HepG2 (cell line): ENCODE data around the gene SLC17A9. TPM values are rescaled to one million over a fixed set of nuclear protein-coding genes. Genes with fewer than 3 reads are reported as not detected.

Experiments
- ASH2L ChIP-seq: fragments of 300-600, 200-600 bp; sonication (generic); IDR thresholded peaks from 2 replicates; pipeline ENCODE4 v1.7.0; 2017; ENCODE audit warnings: low read depth, mild to moderate bottlenecking, moderate library complexity, mixed read lengths, low read length; ENCODE audit not compliant: insufficient read length
- ATF7-NPFF ChIP-seq: sonication (generic); formaldehyde crosslinking; IDR thresholded peaks from 2 replicates; pipeline ENCODE4 v1.8.1; 2023; ENCODE audit warnings: mild to moderate bottlenecking, low read depth, missing genetic modification reagents, moderate library complexity
- PRMT3 ChIP-seq: sonication (generic); formaldehyde crosslinking; IDR thresholded peaks from 2 replicates; pipeline ENCODE4 v1.8.1; 2022; ENCODE audit warnings: low read depth, mild to moderate bottlenecking, moderate library complexity, missing genetic modification reagents, borderline replicate concordance
- PTBP1 ChIP-seq: fragments of 200-400 bp; formaldehyde crosslinking; IDR thresholded peaks from 2 replicates; pipeline ENCODE4 v1.6.1; 2018; ENCODE audit warnings: low read length, low read depth; ENCODE audit not compliant: poor library complexity, severe bottlenecking
- RFX1 ChIP-seq: fragments of 450-650 bp; IDR thresholded peaks from 2 replicates; pipeline ENCODE4 v1.6.1; 2017
- SMARCC2 ChIP-seq: fragments of 450-650 bp; IDR thresholded peaks from 2 replicates; pipeline ENCODE4 v1.6.1; 2017; ENCODE audit warnings: antibody characterized with exemption, mild to moderate bottlenecking
- SRY ChIP-seq: sonication (generic); formaldehyde crosslinking; IDR thresholded peaks from 2 replicates; pipeline ENCODE4 v1.8.0; 2022; ENCODE audit warnings: mild to moderate bottlenecking, missing genetic modification reagents
- ZNF101 ChIP-seq: sonication (generic); formaldehyde crosslinking; IDR thresholded peaks from 2 replicates; pipeline ENCODE4 v1.4.0; 2020; ENCODE audit warnings: mild to moderate bottlenecking, low read depth, missing genetic modification reagents, borderline replicate concordance
- ZNF180 ChIP-seq: sonication (generic); formaldehyde crosslinking; IDR thresholded peaks from 2 replicates; pipeline ENCODE4 v1.4.0; 2020; ENCODE audit warnings: low read depth, missing genetic modification reagents, borderline replicate concordance
- ZNF20 ChIP-seq: sonication (generic); formaldehyde crosslinking; IDR thresholded peaks from 2 replicates; pipeline ENCODE4 v1.4.0; 2020; ENCODE audit warnings: mild to moderate bottlenecking, moderate library complexity, missing genetic modification reagents
- ZNF362 ChIP-seq: sonication (generic); formaldehyde crosslinking; IDR thresholded peaks from 2 replicates; pipeline ENCODE4 v1.4.0; 2020; ENCODE audit warnings: missing genetic modification reagents, mild to moderate bottlenecking, borderline replicate concordance
- ZNF383 ChIP-seq: sonication (generic); formaldehyde crosslinking; IDR thresholded peaks from 2 replicates; pipeline ENCODE4 v1.4.0; 2020; ENCODE audit warnings: missing genetic modification reagents, mild to moderate bottlenecking, borderline replicate concordance
- ZNF503 ChIP-seq: sonication (generic); formaldehyde crosslinking; IDR thresholded peaks from 2 replicates; pipeline ENCODE4 v1.4.0; 2020; ENCODE audit warnings: missing genetic modification reagents
- ZSCAN20 ChIP-seq: sonication (generic); formaldehyde crosslinking; IDR thresholded peaks from 2 replicates; pipeline ENCODE4 v1.4.0; 2020; ENCODE audit warnings: missing genetic modification reagents, mild to moderate bottlenecking, borderline replicate concordance
- polyA plus RNA-seq, 8 experiments: library from polyadenylated mRNA; depleted of rRNA in 3 of 8; stranded (reverse) in 7 of 8; unstranded in 1 of 8; fragments of >200 nt; fragmentation: Illumina TruSeq in 4 of 8; extraction: Trizol in 4 of 8; gene quantifications; 2 replicates each; pipeline versions ENCODE4 v1.2.1 to v1.2.3, GENCODE V29; 2011 to 2016; ENCODE audit warnings: low read depth in 4 of 8, missing spikeins in 1 of 8, mixed read lengths in 1 of 8; ENCODE audit not compliant: insufficient read depth in 1 of 8
- total RNA-seq, 5 experiments: library from RNA; depleted of rRNA; stranded (reverse); fragments of >200 nt; fragmentation: Illumina TruSeq; extraction: Trizol; gene quantifications; 2 replicates each; pipeline ENCODE4 v1.2.3, GENCODE V29; 2016; ENCODE audit warnings: low read depth in 1 of 5
- TF ChIP-seq, protein P1 (sequence below): sonication (generic); formaldehyde crosslinking; IDR thresholded peaks from 2 replicates; pipeline ENCODE4 v1.5.1; 2020; ENCODE audit warnings: missing genetic modification reagents, mild to moderate bottlenecking, borderline replicate concordance
- TF ChIP-seq, protein P2 (sequence below): sonication (generic); formaldehyde crosslinking; IDR thresholded peaks from 2 replicates; pipeline ENCODE4 v1.5.1; 2020; ENCODE audit warnings: missing genetic modification reagents, mild to moderate bottlenecking, borderline replicate concordance
- TF ChIP-seq, protein P3 (sequence below): sonication (generic); formaldehyde crosslinking; IDR thresholded peaks from 2 replicates; pipeline ENCODE4 v1.4.0; 2020; ENCODE audit warnings: low read depth, missing genetic modification reagents

Gene SLC17A9
- total and polyA plus RNA-seq, 2 of the 13 experiments (the other 11 are each of a cell fraction or from before 2014, with no cell fraction given): 110 to 191 TPM

- TF ChIP-seq ATF7-NPFF: peak; percentile 81
- no peak for TF ChIP-seq ZNF383 (CRISPR knock-in tag)
- peak; percentile 52 for TF ChIP-seq ZNF503 (CRISPR knock-in tag)
- TF ChIP-seq PRMT3 (CRISPR knock-in tag): no peak; the same call in 1 of the 2 replicates
- peak; percentile 52 for TF ChIP-seq SRY
- no peak for TF ChIP-seq RFX1
- no peak for TF ChIP-seq ZSCAN20
- no peak for TF ChIP-seq SMARCC2
- TF ChIP-seq, protein P1, sequence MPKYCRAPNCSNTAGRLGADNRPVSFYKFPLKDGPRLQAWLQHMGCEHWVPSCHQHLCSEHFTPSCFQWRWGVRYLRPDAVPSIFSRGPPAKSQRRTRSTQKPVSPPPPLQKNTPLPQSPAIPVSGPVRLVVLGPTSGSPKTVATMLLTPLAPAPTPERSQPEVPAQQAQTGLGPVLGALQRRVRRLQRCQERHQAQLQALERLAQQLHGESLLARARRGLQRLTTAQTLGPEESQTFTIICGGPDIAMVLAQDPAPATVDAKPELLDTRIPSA (CRISPR knock-in tag): no peak; the same call in 1 of the 2 replicates
- no peak for TF ChIP-seq ZNF20
- TF ChIP-seq ASH2L: peak; percentile 94
- peak; percentile 10; the same call in 1 of the 2 replicates for TF ChIP-seq ZNF180 (CRISPR knock-in tag)
- TF ChIP-seq, protein P2, sequence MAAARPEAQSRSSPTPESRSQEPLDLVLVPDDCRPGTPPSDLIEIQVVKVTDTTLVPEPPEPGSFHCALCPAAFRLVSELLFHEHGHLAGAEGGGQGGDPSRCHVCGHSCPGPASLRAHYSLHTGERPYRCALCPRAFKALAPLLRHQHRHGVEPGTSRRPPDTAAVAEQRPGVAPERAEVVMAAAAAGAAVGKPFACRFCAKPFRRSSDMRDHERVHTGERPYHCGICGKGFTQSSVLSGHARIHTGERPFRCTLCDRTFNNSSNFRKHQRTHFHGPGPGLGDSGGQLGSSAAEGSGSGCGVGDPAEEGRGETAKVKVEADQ: peak; percentile 83
- TF ChIP-seq ZNF101 (CRISPR knock-in tag): no peak
- TF ChIP-seq, protein P3, sequence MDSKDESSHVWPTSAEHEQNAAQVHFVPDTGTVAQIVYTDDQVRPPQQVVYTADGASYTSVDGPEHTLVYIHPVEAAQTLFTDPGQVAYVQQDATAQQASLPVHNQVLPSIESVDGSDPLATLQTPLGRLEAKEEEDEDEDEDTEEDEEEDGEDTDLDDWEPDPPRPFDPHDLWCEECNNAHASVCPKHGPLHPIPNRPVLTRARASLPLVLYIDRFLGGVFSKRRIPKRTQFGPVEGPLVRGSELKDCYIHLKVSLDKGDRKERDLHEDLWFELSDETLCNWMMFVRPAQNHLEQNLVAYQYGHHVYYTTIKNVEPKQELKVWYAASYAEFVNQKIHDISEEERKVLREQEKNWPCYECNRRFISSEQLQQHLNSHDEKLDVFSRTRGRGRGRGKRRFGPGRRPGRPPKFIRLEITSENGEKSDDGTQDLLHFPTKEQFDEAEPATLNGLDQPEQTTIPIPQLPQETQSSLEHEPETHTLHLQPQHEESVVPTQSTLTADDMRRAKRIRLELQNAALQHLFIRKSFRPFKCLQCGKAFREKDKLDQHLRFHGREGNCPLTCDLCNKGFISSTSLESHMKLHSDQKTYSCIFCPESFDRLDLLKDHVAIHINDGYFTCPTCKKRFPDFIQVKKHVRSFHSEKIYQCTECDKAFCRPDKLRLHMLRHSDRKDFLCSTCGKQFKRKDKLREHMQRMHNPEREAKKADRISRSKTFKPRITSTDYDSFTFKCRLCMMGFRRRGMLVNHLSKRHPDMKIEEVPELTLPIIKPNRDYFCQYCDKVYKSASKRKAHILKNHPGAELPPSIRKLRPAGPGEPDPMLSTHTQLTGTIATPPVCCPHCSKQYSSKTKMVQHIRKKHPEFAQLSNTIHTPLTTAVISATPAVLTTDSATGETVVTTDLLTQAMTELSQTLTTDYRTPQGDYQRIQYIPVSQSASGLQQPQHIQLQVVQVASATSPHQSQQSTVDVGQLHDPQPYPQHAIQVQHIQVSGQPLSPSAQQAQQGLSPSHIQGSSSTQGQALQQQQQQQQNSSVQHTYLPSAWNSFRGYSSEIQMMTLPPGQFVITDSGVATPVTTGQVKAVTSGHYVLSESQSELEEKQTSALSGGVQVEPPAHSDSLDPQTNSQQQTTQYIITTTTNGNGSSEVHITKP (CRISPR knock-in tag): no peak
- TF ChIP-seq PTBP1: no peak
- TF ChIP-seq ZNF362 (CRISPR knock-in tag): no peak
These were observed 26.0 kb upstream of the SLC17A9 start, which contains the start of gene DIDO1 (continued) for GRCh38 chr20:62926229-62927127.
